Measurements from ENCODE around the gene OLFM3.
A peak's percentile ranks its signal among the peaks of the same experiment; 100 is the strongest.

OLFM3 gene

GRCh38 chr1:101975371-101975770 lies 21.4 kb downstream of the OLFM3 start:
- TF ChIP-seq MAX (IDR thresholded peaks at IDR 0.05; ENCODE audit: low read depth, low read length) = no peak
- DNase-seq (ENCODE audit: low read depth) = no peak
- no peak overlapping the region for H3K4me3 ChIP-seq (ENCODE audit: low read depth, low read length)

GRCh38 chr1:101974599-101975274 lies 22.0 kb downstream of the OLFM3 start:
- no peak for TF ChIP-seq MAX (IDR thresholded peaks at IDR 0.05; ENCODE audit: low read depth, low read length)
- TF ChIP-seq CTCF (IDR thresholded peaks at IDR 0.05; ENCODE audit: low read depth, low read length) = no peak
- TF ChIP-seq POLR2A (IDR thresholded peaks at IDR 0.05; ENCODE audit: extremely low read depth, insufficient read length) = no peak
- no peak for TF ChIP-seq MYC (IDR thresholded peaks at IDR 0.05; ENCODE audit: low read depth, low read length)
- DNase-seq (ENCODE audit: low read depth) = no peak
- no peak overlapping the region for H3K4me3 ChIP-seq (ENCODE audit: low read depth, low read length)

GRCh38 chr1:101971304-101971703 lies 25.4 kb downstream of the OLFM3 start:
- no peak overlapping the region for H3K4me3 ChIP-seq (ENCODE audit: low read depth, low read length)
- TF ChIP-seq MAX (IDR thresholded peaks at IDR 0.05; ENCODE audit: low read depth, low read length) = no peak
- no peak for TF ChIP-seq POLR2A (IDR thresholded peaks at IDR 0.05; ENCODE audit: extremely low read depth, insufficient read length)
- no peak for TF ChIP-seq MYC (IDR thresholded peaks at IDR 0.05; ENCODE audit: low read depth, low read length)
- no peak for TF ChIP-seq CTCF (IDR thresholded peaks at IDR 0.05; ENCODE audit: low read depth, low read length)
- DNase-seq (ENCODE audit: low read depth) = peak; percentile 1

GRCh38 chr1:101967871-101968270 lies 28.9 kb downstream of the OLFM3 start:
- DNase-seq (ENCODE audit: low read depth) = no peak
- H3K4me3 ChIP-seq (ENCODE audit: low read depth, low read length) = no peak overlapping the region

GRCh38 chr1:101965341-101965740 lies 31.4 kb downstream of the OLFM3 start:
- H3K4me3 ChIP-seq (ENCODE audit: low read depth, low read length) = no peak overlapping the region
- no peak for TF ChIP-seq POLR2A (IDR thresholded peaks at IDR 0.05; ENCODE audit: extremely low read depth, insufficient read length)
- TF ChIP-seq CTCF (IDR thresholded peaks at IDR 0.05; ENCODE audit: low read depth, low read length) = no peak
- no peak for TF ChIP-seq MYC (IDR thresholded peaks at IDR 0.05; ENCODE audit: low read depth, low read length)
- no peak for TF ChIP-seq MAX (IDR thresholded peaks at IDR 0.05; ENCODE audit: low read depth, low read length)
- DNase-seq (ENCODE audit: low read depth) = no peak

More at GRCh38 chr1:101967871-101968270, 28.9 kb downstream of the OLFM3 start:
- no peak for TF ChIP-seq CTCF (IDR thresholded peaks at IDR 0.05; ENCODE audit: low read depth, low read length)
- TF ChIP-seq POLR2A (IDR thresholded peaks at IDR 0.05; ENCODE audit: extremely low read depth, insufficient read length) = no peak

GRCh38 chr1:101964708-101965107 lies 32.0 kb downstream of the OLFM3 start:
- TF ChIP-seq CTCF (IDR thresholded peaks at IDR 0.05; ENCODE audit: low read depth, low read length) = no peak
- no peak for TF ChIP-seq POLR2A (IDR thresholded peaks at IDR 0.05; ENCODE audit: extremely low read depth, insufficient read length)
- no peak for TF ChIP-seq MYC (IDR thresholded peaks at IDR 0.05; ENCODE audit: low read depth, low read length)
- no peak for TF ChIP-seq MAX (IDR thresholded peaks at IDR 0.05; ENCODE audit: low read depth, low read length)
- H3K4me3 ChIP-seq (ENCODE audit: low read depth, low read length) = no peak overlapping the region
- no peak for DNase-seq (ENCODE audit: low read depth)
